SK-N-SH treated with all-trans-retinoic acid at 6 μM for 48 hours (cell line): Measurements from ENCODE around the gene LHFPL6.

Source experiments
- ARNTL ChIP-seq: fragments of 450-650 bp; formaldehyde crosslinking; IDR thresholded peaks from 2 replicates; pipeline ENCODE4 v1.5.0; 2020; ENCODE audit warnings: low read depth, mild to moderate bottlenecking, moderate library complexity, borderline replicate concordance
- CSDC2 ChIP-seq: fragments of 250-450 bp; sonication (Bioruptor Pico); IDR thresholded peaks from 2 replicates; pipeline ENCODE4 v1.5.0; 2020; ENCODE audit warnings: mild to moderate bottlenecking, moderate library complexity
- GLIS3 ChIP-seq: fragments of 250-450 bp; sonication (Bioruptor Pico); IDR thresholded peaks from 2 replicates; pipeline ENCODE4 v1.5.0; 2020; ENCODE audit warnings: mild to moderate bottlenecking, moderate library complexity
- OSR1 ChIP-seq: fragments of 250-450 bp; sonication (Bioruptor Pico); IDR thresholded peaks from 2 replicates; pipeline ENCODE4 v1.8.0; 2022; ENCODE audit warnings: moderate library complexity, mild to moderate bottlenecking, inconsistent platforms
- PATZ1 ChIP-seq: fragments of 250-450 bp; sonication (Bioruptor Pico); IDR thresholded peaks from 2 replicates; pipeline ENCODE4 v1.8.0; 2020; ENCODE audit warnings: mild to moderate bottlenecking, moderate library complexity, borderline replicate concordance
- SNAI2 ChIP-seq: fragments of 250-450 bp; sonication (Bioruptor Pico); IDR thresholded peaks from 2 replicates; pipeline ENCODE4 v1.5.0; 2020; ENCODE audit warnings: mild to moderate bottlenecking, moderate library complexity
- TOX ChIP-seq: fragments of 250-450 bp; sonication (Bioruptor Pico); IDR thresholded peaks from 2 replicates; pipeline ENCODE4 v1.8.0; 2021; ENCODE audit warnings: mild to moderate bottlenecking, moderate library complexity, borderline replicate concordance
- ZFP3 ChIP-seq: fragments of 250-450 bp; sonication (Bioruptor Pico); IDR thresholded peaks from 2 replicates; pipeline ENCODE4 v1.5.0; 2020; ENCODE audit warnings: mild to moderate bottlenecking, moderate library complexity
- ZNF70 ChIP-seq: fragments of 450-650 bp; formaldehyde crosslinking; IDR thresholded peaks from 2 replicates; pipeline ENCODE4 v1.5.0; 2020; ENCODE audit warnings: mild to moderate bottlenecking, moderate library complexity
- TF ChIP-seq, protein P1 (sequence below): fragments of 250-450 bp; sonication (Bioruptor Pico); IDR thresholded peaks from 2 replicates; pipeline ENCODE4 v1.5.0; 2020; ENCODE audit warnings: mild to moderate bottlenecking, moderate library complexity

DNA sequence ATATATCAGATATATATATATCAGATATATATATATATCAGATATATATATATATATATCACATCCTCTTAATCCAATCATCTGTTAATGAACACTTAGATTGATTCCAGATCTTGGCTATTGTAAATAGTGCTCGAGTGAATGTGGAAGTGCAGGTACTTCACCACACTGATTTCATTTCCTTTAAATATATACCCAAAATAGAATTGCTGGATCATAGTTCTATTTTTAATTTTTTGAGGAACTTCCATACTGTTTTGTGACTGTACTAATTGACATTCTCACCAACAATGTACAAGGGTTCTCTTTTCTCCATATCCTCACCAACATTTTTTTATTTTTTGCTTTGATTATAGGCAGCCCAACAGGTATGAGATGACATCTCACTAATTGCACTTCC is 287.2 kb downstream of the LHFPL6 start:
- TF ChIP-seq GLIS3 (no peak), PATZ1 (CRISPR knock-in tag) (no peak), OSR1 (no peak), ZNF70 (CRISPR knock-in tag) (no peak), ARNTL (CRISPR knock-in tag) (no peak), TOX (CRISPR knock-in tag) (no peak), SNAI2 (CRISPR knock-in tag) (no peak), ZFP3 (CRISPR knock-in tag) (no peak), CSDC2 (CRISPR knock-in tag) (no peak)
- TF ChIP-seq, protein P1, sequence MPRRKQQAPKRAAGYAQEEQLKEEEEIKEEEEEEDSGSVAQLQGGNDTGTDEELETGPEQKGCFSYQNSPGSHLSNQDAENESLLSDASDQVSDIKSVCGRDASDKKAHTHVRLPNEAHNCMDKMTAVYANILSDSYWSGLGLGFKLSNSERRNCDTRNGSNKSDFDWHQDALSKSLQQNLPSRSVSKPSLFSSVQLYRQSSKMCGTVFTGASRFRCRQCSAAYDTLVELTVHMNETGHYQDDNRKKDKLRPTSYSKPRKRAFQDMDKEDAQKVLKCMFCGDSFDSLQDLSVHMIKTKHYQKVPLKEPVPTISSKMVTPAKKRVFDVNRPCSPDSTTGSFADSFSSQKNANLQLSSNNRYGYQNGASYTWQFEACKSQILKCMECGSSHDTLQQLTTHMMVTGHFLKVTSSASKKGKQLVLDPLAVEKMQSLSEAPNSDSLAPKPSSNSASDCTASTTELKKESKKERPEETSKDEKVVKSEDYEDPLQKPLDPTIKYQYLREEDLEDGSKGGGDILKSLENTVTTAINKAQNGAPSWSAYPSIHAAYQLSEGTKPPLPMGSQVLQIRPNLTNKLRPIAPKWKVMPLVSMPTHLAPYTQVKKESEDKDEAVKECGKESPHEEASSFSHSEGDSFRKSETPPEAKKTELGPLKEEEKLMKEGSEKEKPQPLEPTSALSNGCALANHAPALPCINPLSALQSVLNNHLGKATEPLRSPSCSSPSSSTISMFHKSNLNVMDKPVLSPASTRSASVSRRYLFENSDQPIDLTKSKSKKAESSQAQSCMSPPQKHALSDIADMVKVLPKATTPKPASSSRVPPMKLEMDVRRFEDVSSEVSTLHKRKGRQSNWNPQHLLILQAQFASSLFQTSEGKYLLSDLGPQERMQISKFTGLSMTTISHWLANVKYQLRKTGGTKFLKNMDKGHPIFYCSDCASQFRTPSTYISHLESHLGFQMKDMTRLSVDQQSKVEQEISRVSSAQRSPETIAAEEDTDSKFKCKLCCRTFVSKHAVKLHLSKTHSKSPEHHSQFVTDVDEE = no peak
